Mesendoderm (in vitro differentiated cells): ENCODE results near the gene FANCE.

Experiments used
- DNase-seq: peaks from one replicate; pipeline ENCODE4 v3.0.0; 2013
- H2AK5ac ChIP-seq: 2 replicates; pipeline ENCODE4 v1.6.1; 2013; ENCODE audit warnings: low read length, inconsistent platforms
- H2BK120ac ChIP-seq: 2 replicates; pipeline ENCODE4 v1.6.1; 2013; ENCODE audit warnings: low read depth, mild to moderate bottlenecking, low read length, moderate library complexity, mixed read lengths
- H2BK15ac ChIP-seq: replicated peaks from 2 replicates; pipeline ENCODE4 v1.6.1; 2013; ENCODE audit warnings: low read depth, mild to moderate bottlenecking, moderate library complexity
- H2BK5ac ChIP-seq: 2 replicates; pipeline ENCODE4 v1.6.1; 2013; ENCODE audit warnings: low read length, inconsistent platforms
- H3K18ac ChIP-seq: 2 replicates; pipeline ENCODE4 v1.6.1; 2013; ENCODE audit warnings: mild to moderate bottlenecking, low read length, mixed read lengths
- H3K23ac ChIP-seq: one replicate; pipeline ENCODE4 v1.6.1; 2013; ENCODE audit warnings: low read length
- H3K27ac ChIP-seq: 2 replicates; pipeline ENCODE4 v1.5.1; 2013; ENCODE audit warnings: low read depth, mild to moderate bottlenecking, inconsistent platforms, low read length, moderate library complexity
- H3K27me3 ChIP-seq: 2 replicates; pipeline ENCODE4 v1.6.1; 2013; ENCODE audit warnings: low read length, control low read depth, mild to moderate bottlenecking, inconsistent platforms; ENCODE audit not compliant: insufficient read depth, poor library complexity
- H3K36me3 ChIP-seq: 2 replicates; pipeline ENCODE4 v1.6.1; 2013; ENCODE audit warnings: low read length, inconsistent platforms; ENCODE audit not compliant: control insufficient read depth, insufficient read depth
- H3K4ac ChIP-seq: one replicate; pipeline ENCODE4 v1.6.1; 2013; ENCODE audit warnings: low read depth, mild to moderate bottlenecking, low read length, moderate library complexity
- H3K4me1 ChIP-seq: 2 replicates; pipeline ENCODE4 v1.6.1; 2013; ENCODE audit warnings: low read depth, low read length, inconsistent platforms; ENCODE audit not compliant: control insufficient read depth
- H3K4me2 ChIP-seq: 2 replicates; pipeline ENCODE4 v1.6.1; 2013; ENCODE audit warnings: low read length
- H3K4me3 ChIP-seq: 2 replicates; pipeline ENCODE4 v1.5.1; 2013; ENCODE audit warnings: mild to moderate bottlenecking, low read length
- H3K56ac ChIP-seq: one replicate; pipeline ENCODE4 v1.6.1; 2013; ENCODE audit warnings: low read length
- H3K79me1 ChIP-seq: 2 replicates; pipeline ENCODE4 v1.6.1; 2013; ENCODE audit warnings: low read length, inconsistent platforms
- H3K79me2 ChIP-seq: 2 replicates; pipeline ENCODE4 v1.6.1; 2013; ENCODE audit warnings: mild to moderate bottlenecking, low read length; ENCODE audit not compliant: control insufficient read depth, insufficient read depth
- H3K9ac ChIP-seq: 2 replicates; pipeline ENCODE4 v1.6.1; 2013; ENCODE audit warnings: low read length, inconsistent platforms
- H4K5ac ChIP-seq: one replicate; pipeline ENCODE4 v1.6.1; 2013; ENCODE audit warnings: low read length
- H4K8ac ChIP-seq: one replicate; pipeline ENCODE4 v1.6.1; 2013; ENCODE audit warnings: low read depth, mild to moderate bottlenecking, control low read depth, low read length, moderate library complexity
- whole genome bisulfite sequencing: extraction: QIAGEN DNeasy Blood & Tissue Kit; methylation state at CpG from one replicate; pipeline ENCODE4 v1.1.7; 2013; ENCODE audit warnings: low lambda C conversion rate, missing lambda C conversion rate; ENCODE audit not compliant: insufficient coverage; ENCODE audit errors: extremely low coverage; 5-methylcytosine and 5-hydroxymethylcytosine counted together

The FANCE gene

DNA sequence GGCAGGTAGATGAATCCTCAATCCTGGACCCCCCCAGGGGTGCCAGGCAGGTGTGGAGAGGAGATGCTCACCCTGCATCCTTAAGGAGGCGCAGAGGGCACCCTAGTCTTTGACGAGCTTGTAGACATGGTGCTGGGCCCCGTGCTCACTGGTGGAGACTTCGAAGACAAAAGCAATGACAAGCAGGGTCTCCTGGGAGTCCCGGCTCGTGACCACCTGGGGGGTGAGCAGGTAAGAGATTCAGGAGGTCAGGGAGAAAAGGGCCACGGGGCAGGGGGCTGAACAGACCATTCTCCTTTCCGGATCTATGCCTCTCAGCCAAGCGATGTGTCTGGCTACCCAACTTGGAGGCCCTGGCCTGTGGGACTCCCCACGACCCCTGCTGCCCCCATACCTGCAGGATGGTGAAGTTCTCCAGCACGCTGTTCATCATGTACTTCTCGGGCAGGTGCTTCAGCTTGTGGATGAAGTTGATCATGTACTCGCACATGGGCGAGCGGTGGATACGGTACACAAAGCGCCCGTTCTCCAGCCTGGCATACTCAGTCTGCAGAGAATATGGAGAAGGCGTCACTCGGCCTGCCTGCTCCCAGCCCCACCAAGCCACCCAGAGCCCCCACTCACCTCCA is 22.9 kb downstream of the FANCE start:
- Histone ChIP-seq H4K5ac (no peak overlapping the region), H3K56ac (no peak overlapping the region), H3K79me2 (peaks cover 11% of the 10 kb centered on the region), H2BK15ac (no peak overlapping the region), H3K4ac (no peak overlapping the region), H2BK5ac (no peak overlapping the region), H3K36me3 (peaks cover 17% of the 10 kb centered on the region), H3K27me3 (no peaks in the 10 kb centered on the region), H3K79me1 (peaks cover 3% of the 10 kb centered on the region), H3K27ac (no peak overlapping the region), H3K4me2 (no peak overlapping the region), H3K23ac (no peak overlapping the region), H2AK5ac (no peak overlapping the region), H3K4me3 (no peak overlapping the region), H3K4me1 (peaks cover 2% of the 10 kb centered on the region), H3K9ac (no peak overlapping the region), H3K18ac (no peak overlapping the region), H2BK120ac (no peak overlapping the region), H4K8ac (no peak overlapping the region)
- DNase-seq = no peak
- no CpG with 5 or more reads among the region's 20 CpGs for WGBS

GRCh38 chr6:35475573-35475972 is 23.4 kb downstream of the FANCE start:
- Histone ChIP-seq H3K4ac (no peak overlapping the region), H3K36me3 (peaks cover 14% of the 10 kb centered on the region), H3K18ac (no peak overlapping the region), H3K27me3 (no peaks in the 10 kb centered on the region), H4K5ac (no peak overlapping the region), H3K27ac (no peak overlapping the region), H3K4me3 (no peak overlapping the region), H3K79me2 (peaks cover 7% of the 10 kb centered on the region), H3K9ac (no peak overlapping the region), H3K4me1 (peaks cover 2% of the 10 kb centered on the region), H2BK120ac (no peak overlapping the region), H2BK5ac (no peak overlapping the region), H2BK15ac (no peak overlapping the region), H3K79me1 (peaks cover 3% of the 10 kb centered on the region), H3K23ac (no peak overlapping the region), H4K8ac (no peak overlapping the region), H3K4me2 (no peak overlapping the region), H3K56ac (no peak overlapping the region), H2AK5ac (no peak overlapping the region)
- no CpG with 5 or more reads among the region's 4 CpGs for WGBS
- DNase-seq = no peak

GRCh38 chr6:35476004-35476403 is 23.9 kb downstream of the FANCE start:
- Histone ChIP-seq H3K9ac (no peak overlapping the region), H3K56ac (no peak overlapping the region), H3K4me3 (no peak overlapping the region), H3K4ac (no peak overlapping the region), H2BK120ac (no peak overlapping the region), H3K27me3 (no peaks in the 10 kb centered on the region), H2AK5ac (no peak overlapping the region), H4K5ac (no peak overlapping the region), H3K23ac (no peak overlapping the region), H4K8ac (no peak overlapping the region), H3K79me2 (peaks cover 2% of the 10 kb centered on the region), H3K79me1 (peaks cover 2% of the 10 kb centered on the region), H3K27ac (no peak overlapping the region), H3K36me3 (peaks cover 11% of the 10 kb centered on the region), H2BK5ac (no peak overlapping the region), H3K4me2 (no peak overlapping the region), H3K4me1 (no peaks in the 10 kb centered on the region), H2BK15ac (no peak overlapping the region), H3K18ac (no peak overlapping the region)
- WGBS = no CpG with 5 or more reads among the region's 14 CpGs
- no peak for DNase-seq

DNA sequence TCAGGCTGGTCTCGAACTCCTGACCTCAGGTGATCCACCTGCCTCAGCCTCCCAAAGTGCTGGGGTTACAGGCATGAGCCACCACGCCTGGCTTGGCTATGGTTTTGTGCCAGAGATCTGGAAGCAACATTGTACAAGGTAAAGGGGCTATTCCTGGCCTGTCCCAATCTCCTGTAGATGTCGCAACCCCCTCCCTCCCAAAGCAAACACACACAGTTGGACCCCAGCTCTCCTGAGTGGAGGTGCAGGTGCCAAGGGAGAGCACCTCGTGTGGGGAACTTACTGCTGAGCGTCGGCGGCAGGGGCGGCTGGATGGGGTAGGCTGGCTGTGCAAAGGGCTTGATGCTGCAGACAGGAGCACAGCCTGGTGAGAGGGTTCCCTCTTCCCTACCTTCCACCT is 24.9 kb downstream of the FANCE start:
- no peak overlapping the region for H3K9ac ChIP-seq
- H2AK5ac ChIP-seq = no peak overlapping the region
- H2BK15ac ChIP-seq = no peak overlapping the region
- H3K4me2 ChIP-seq = no peak overlapping the region
- no peaks in the 10 kb centered on the region for H3K27me3 ChIP-seq
- no peak overlapping the region for H3K18ac ChIP-seq
- H3K4ac ChIP-seq = no peak overlapping the region
- H3K4me3 ChIP-seq = no peak overlapping the region
- H2BK5ac ChIP-seq = no peak overlapping the region
- no peak for DNase-seq
- peaks cover 2% of the 10 kb centered on the region for H3K79me1 ChIP-seq
- H3K79me2 ChIP-seq = no peaks in the 10 kb centered on the region
- H2BK120ac ChIP-seq = no peak overlapping the region
- H4K8ac ChIP-seq = no peak overlapping the region
- H4K5ac ChIP-seq = no peak overlapping the region
- peaks cover 10% of the 10 kb centered on the region for H3K36me3 ChIP-seq
- no peaks in the 10 kb centered on the region for H3K4me1 ChIP-seq
- no peak overlapping the region for H3K56ac ChIP-seq
- no peak overlapping the region for H3K27ac ChIP-seq
- no CpG with 5 or more reads among the region's 8 CpGs for WGBS
- H3K23ac ChIP-seq = no peak overlapping the region

DNA sequence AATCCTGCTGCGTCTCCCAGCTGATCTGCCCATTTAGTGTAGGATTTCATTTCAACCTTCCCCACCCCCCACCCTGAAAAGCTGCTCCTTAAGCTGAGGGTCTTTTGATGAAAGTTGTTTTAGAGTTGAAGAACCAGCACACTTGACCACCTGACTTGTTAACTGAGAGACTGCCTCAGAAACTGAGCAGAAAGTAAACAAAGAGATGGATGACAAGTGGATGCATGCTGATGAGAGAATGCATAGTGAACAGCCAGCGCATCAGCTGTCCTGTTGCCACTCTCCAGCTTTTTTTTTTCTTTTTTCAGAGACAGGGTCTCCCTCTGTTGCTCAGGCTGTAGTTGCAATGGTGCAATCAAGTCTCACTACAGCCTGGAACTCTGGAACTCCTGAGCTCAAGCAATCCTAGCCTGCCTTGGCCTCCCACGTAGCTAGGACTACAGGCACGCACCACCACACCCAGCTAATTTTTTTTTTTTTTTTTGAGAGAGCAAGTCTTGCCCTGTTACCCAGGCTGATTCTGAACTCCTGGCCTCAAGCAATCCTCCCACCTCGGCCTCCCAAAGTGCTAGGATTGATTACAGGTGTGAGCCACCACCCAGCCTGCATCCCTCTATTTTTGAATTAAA is 25.5 kb downstream of the FANCE start:
- Histone ChIP-seq H2BK120ac (no peak overlapping the region), H3K4me1 (no peaks in the 10 kb centered on the region), H3K23ac (no peak overlapping the region), H4K5ac (no peak overlapping the region), H3K36me3 (peaks cover 7% of the 10 kb centered on the region), H3K9ac (no peak overlapping the region), H2BK5ac (no peak overlapping the region), H2BK15ac (no peak overlapping the region), H3K4ac (no peak overlapping the region), H3K18ac (no peak overlapping the region), H3K4me3 (no peak overlapping the region), H3K27me3 (no peaks in the 10 kb centered on the region), H3K79me1 (peaks cover 2% of the 10 kb centered on the region), H3K4me2 (no peak overlapping the region), H3K27ac (no peak overlapping the region), H2AK5ac (no peak overlapping the region), H4K8ac (no peak overlapping the region), H3K56ac (no peak overlapping the region), H3K79me2 (no peaks in the 10 kb centered on the region)
- no CpG with 5 or more reads among the region's 5 CpGs for WGBS
- DNase-seq = no peak

- no peak overlapping the region for H3K9ac ChIP-seq
- no peaks in the 10 kb centered on the region for H3K4me1 ChIP-seq
- no peak overlapping the region for H2BK15ac ChIP-seq
- no peak overlapping the region for H2BK120ac ChIP-seq
- no peak overlapping the region for H3K23ac ChIP-seq
- peaks cover 7% of the 10 kb centered on the region for H3K36me3 ChIP-seq
- no peaks in the 10 kb centered on the region for H3K27me3 ChIP-seq
- no peak overlapping the region for H3K4ac ChIP-seq
- H3K18ac ChIP-seq = no peak overlapping the region
- no peak overlapping the region for H3K27ac ChIP-seq
- H2BK5ac ChIP-seq = no peak overlapping the region
- H3K79me2 ChIP-seq = no peaks in the 10 kb centered on the region
- H2AK5ac ChIP-seq = no peak overlapping the region
- no CpG with 5 or more reads among the region's 7 CpGs for WGBS
- no peak for DNase-seq
- H3K56ac ChIP-seq = no peak overlapping the region
- no peak overlapping the region for H3K4me2 ChIP-seq
- no peak overlapping the region for H3K4me3 ChIP-seq
- H3K79me1 ChIP-seq = peaks cover 2% of the 10 kb centered on the region
- H4K5ac ChIP-seq = no peak overlapping the region
- no peak overlapping the region for H4K8ac ChIP-seq
These were observed 26.1 kb downstream of the FANCE start for GRCh38 chr6:35478259-35478658.
